GM12865 (cell line): ENCODE results near the gene ABCA13.

ENCODE experiments used
- DNase-seq: peaks from one replicate; pipeline ENCODE4 v3.0.0; 2010; ENCODE audit warnings: low read depth
- H3K4me3 ChIP-seq: 2 replicates; pipeline ENCODE4 v1.5.1; 2011; ENCODE audit warnings: mild to moderate bottlenecking, low read depth, low read length, control low read depth
- TF ChIP-seq, protein P1 (sequence below): IDR thresholded peaks from 2 replicates; pipeline ENCODE4 v1.5.1; 2011; ENCODE audit warnings: low read length, control low read depth, low read depth, inconsistent platforms; ENCODE audit not compliant: insufficient read depth; ENCODE audit errors: missing control alignments

Gene ABCA13

DNA sequence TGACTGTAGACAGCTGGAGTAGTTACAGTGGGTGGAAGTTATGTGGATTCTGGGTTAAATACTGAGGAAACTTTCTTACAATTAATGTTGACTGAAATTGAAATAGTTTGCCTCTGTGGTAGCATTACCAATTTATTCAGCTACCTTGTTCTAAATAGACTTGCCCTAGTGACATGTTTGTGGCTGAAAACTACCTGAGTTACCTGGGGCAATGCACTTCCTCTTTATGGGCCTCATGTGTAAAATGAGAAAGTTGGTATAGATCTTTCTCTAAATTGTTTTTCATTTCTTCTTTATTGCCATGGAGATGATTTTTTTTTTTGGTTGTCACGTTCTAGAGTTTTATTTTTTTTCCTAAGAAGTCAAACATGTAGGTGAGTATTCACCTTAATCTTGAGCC lies 500.4 kb downstream of the ABCA13 start:
- TF ChIP-seq, protein P1, sequence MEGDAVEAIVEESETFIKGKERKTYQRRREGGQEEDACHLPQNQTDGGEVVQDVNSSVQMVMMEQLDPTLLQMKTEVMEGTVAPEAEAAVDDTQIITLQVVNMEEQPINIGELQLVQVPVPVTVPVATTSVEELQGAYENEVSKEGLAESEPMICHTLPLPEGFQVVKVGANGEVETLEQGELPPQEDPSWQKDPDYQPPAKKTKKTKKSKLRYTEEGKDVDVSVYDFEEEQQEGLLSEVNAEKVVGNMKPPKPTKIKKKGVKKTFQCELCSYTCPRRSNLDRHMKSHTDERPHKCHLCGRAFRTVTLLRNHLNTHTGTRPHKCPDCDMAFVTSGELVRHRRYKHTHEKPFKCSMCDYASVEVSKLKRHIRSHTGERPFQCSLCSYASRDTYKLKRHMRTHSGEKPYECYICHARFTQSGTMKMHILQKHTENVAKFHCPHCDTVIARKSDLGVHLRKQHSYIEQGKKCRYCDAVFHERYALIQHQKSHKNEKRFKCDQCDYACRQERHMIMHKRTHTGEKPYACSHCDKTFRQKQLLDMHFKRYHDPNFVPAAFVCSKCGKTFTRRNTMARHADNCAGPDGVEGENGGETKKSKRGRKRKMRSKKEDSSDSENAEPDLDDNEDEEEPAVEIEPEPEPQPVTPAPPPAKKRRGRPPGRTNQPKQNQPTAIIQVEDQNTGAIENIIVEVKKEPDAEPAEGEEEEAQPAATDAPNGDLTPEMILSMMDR, result no peak
- no peak overlapping the region for H3K4me3 ChIP-seq
- no peak for DNase-seq

DNA sequence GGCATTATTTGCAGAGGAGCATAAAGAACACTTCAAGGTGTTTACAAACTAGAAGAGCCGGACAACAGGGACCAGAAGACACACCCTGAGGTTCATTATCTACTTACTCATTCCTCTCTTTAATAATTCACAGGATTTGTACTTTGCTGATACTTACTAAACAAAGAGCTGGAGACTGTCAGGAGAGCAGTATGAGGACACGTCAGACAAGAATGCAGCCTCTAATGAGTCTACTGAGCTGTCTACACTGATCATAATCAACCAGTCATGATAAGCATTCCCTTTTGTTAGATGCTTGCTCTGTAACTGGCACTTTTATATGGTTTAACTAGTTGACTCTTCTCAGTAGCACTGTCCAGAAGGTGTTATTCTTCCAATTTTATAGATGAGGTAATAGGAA lies 509.7 kb downstream of the ABCA13 start:
- no peak for DNase-seq
- TF ChIP-seq, protein P1, result no peak
- no peak overlapping the region for H3K4me3 ChIP-seq

DNA sequence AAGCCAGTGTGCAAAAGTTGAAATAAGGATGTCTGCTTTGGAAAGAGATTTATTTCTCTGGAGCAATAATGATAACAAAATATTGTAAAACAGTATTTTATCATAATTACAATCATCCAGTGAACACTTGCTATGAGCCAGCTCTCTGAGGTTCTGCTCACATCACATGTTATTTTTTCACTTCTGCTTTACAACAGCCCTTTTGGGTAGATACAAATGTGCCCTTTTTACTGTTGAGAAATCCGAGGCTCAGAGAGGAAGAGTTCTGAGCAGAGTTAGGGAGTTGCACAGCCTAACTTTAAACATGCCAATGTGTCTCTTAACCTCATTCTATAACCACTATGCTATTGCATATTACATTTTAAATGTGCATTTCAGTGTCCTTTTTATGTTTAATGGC lies 520.5 kb downstream of the ABCA13 start:
- TF ChIP-seq, protein P1, result no peak
- no peak for DNase-seq
- H3K4me3 ChIP-seq, result no peak overlapping the region
